A549 (cell line): ENCODE results near the gene GPR176. TPM values are rescaled to one million over a fixed set of nuclear protein-coding genes. Genes with fewer than 3 reads are reported as not detected.

Experiments
- ATAC-seq, 2 experiments: fragments of 200-7000 bp in 1 of 2; fragments of >200 bp in 1 of 2; cut with Nextera tagmentation in 1 of 2; cut with Tn5 transposase in 1 of 2; 3 replicates each; pipeline versions ENCODE4 v1.8.0 to v1.9.1; 2018 to 2020; ENCODE audit warnings: mild to moderate bottlenecking in 1 of 2, moderate library complexity in 1 of 2
- CTCF ChIA-PET: fragments of 300-600 bp; sonication (Branson Sonifier 250); formaldehyde crosslinking; extraction: SDS; loops from one replicate; lab custom pipeline; 2021; ENCODE audit warnings: antibody characterized with exemption, inconsistent platforms; lab: Yijun Ruan, JAX
- POLR2A ChIA-PET: fragments of 350-600 bp; formaldehyde crosslinking; extraction: SDS; loops from one replicate; lab custom pipeline; 2021; ENCODE audit warnings: antibody characterized with exemption, inconsistent platforms; lab: Yijun Ruan, JAX
- DNase-seq, 2 experiments: peaks; one replicate each; pipeline versions ENCODE4 v3.0.0 to v3.0.0-alpha.2; 2011 to 2016; ENCODE audit warnings: low read depth in 1 of 2, low spot score in 1 of 2
- FAIRE-seq: peaks from 2 replicates; lab custom pipeline; 2011; peaks lifted over from hg19 to GRCh38; lab: Jason Lieb, UNC
- H3K27ac ChIP-seq, 2 experiments: fragments of >200 bp; sonication (Bioruptor Twin); formaldehyde crosslinking; 3 replicates each; pipeline ENCODE4 v1.5.1; 2016 to 2017
- H3K4me1 ChIP-seq: fragments of >200 bp; sonication (Bioruptor Twin); formaldehyde crosslinking; 3 replicates; pipeline ENCODE4 v1.6.1; 2016
- H3K4me2 ChIP-seq: fragments of >200 bp; sonication (Bioruptor Twin); formaldehyde crosslinking; 3 replicates; pipeline ENCODE4 v1.6.1; 2016
- H3K4me3 ChIP-seq: fragments of >200 bp; sonication (Bioruptor Twin); formaldehyde crosslinking; 3 replicates; pipeline ENCODE4 v1.5.1; 2016
- H3K9me3 ChIP-seq: fragments of >200 bp; sonication (Bioruptor Twin); formaldehyde crosslinking; 3 replicates; pipeline ENCODE4 v1.6.1; 2016
- ATOH8 ChIP-seq: fragments of 250-450 bp; sonication (Bioruptor Pico); IDR thresholded peaks from 2 replicates; pipeline ENCODE4 v1.5.0; 2020; ENCODE audit warnings: low read depth, mild to moderate bottlenecking, moderate library complexity
- PBX3 ChIP-seq: IDR thresholded peaks from 2 replicates; pipeline ENCODE4 v1.6.1; 2012
- polyA plus RNA-seq, 4 experiments: library from polyadenylated mRNA; depleted of rRNA in 3 of 4; stranded (reverse); fragments of >200 nt; fragmentation: RNase III in 1 of 4; extraction: RNeasy Plus Mini Kit Qiagen cat#74134 plus additional on column Dnase treatment in 1 of 4; gene quantifications; 2 replicates in 3 of 4; 3 replicates in 1 of 4; pipeline ENCODE4 v1.2.3, GENCODE V29; 2011 to 2017
- small RNA-seq, 6 experiments: library from RNA; depleted of rRNA; stranded (forward); fragments of <200 nt; gene quantifications; one replicate each; pipeline ENCODE3, GENCODE V24; 2012
- TF ChIP-seq, protein P1 (sequence below): fragments of 150-350 bp; IDR thresholded peaks from 2 replicates; pipeline ENCODE4 v1.6.1; 2014; ENCODE audit warnings: low read depth, mild to moderate bottlenecking, low read length

GPR176 gene
- polyA plus RNA-seq, 2 of the 4 experiments (the other 2 are of a cell fraction): 1.5 to 8.1 TPM

GRCh38 chr15:39752246-39752645, 167.8 kb downstream of the GPR176 start:
- ATAC-seq (no peak), DNase-seq (no peak), FAIRE-seq (no peak)
- POLR2A ChIA-PET: no interaction called here
- CTCF ChIA-PET: no interaction called here
- H3K4me2 ChIP-seq: no peak overlapping the region
- H3K4me1 ChIP-seq: peaks cover 18% of the 10 kb centered on the region
- H3K4me3 ChIP-seq: no peak overlapping the region
- TF ChIP-seq, protein P1, sequence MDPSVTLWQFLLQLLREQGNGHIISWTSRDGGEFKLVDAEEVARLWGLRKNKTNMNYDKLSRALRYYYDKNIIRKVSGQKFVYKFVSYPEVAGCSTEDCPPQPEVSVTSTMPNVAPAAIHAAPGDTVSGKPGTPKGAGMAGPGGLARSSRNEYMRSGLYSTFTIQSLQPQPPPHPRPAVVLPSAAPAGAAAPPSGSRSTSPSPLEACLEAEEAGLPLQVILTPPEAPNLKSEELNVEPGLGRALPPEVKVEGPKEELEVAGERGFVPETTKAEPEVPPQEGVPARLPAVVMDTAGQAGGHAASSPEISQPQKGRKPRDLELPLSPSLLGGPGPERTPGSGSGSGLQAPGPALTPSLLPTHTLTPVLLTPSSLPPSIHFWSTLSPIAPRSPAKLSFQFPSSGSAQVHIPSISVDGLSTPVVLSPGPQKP: no peak
- TF ChIP-seq ATOH8 (CRISPR knock-in tag) (no peak), PBX3 (no peak)
- H3K9me3 ChIP-seq: no peaks in the 10 kb centered on the region; the same call in 2 of the 3 replicates
- no peak overlapping the region for H3K27ac ChIP-seq

Small RNA genes lying within 50 kb of the gene (small RNA-seq; reads per million reads assigned to genes)
- 0 reads per million in 6 experiments for gene RF00019

Other genes starting within 250 kb of the GPR176 start
- gene FSIP1, start 137.4 kb downstream of the GPR176 start, polyA plus RNA-seq (2011; rRNA removed): 0.82 and 0.93 TPM in 2 replicates
- 0.71 to 0.90 TPM (median 0.80 TPM) in 3 replicates for gene FSIP1, start 137.4 kb downstream of the GPR176 start, polyA plus RNA-seq (2017; fragmentation: RNase III; extraction: RNeasy Plus Mini Kit Qiagen cat#74134 plus additional on column Dnase treatment)
- gene EIF2AK4, start 13.8 kb upstream of the GPR176 start, polyA plus RNA-seq (2011; rRNA removed): 38.3 and 38.6 TPM in 2 replicates
- gene EIF2AK4, start 13.8 kb upstream of the GPR176 start, polyA plus RNA-seq (2017; fragmentation: RNase III; extraction: RNeasy Plus Mini Kit Qiagen cat#74134 plus additional on column Dnase treatment): 19.5 to 23.0 TPM (median 22.2 TPM) in 3 replicates
- 216 and 306 TPM in 2 replicates for gene SRP14, start 118.9 kb upstream of the GPR176 start, polyA plus RNA-seq (2011; rRNA removed)
- gene SRP14, start 118.9 kb upstream of the GPR176 start, polyA plus RNA-seq (2017; fragmentation: RNase III; extraction: RNeasy Plus Mini Kit Qiagen cat#74134 plus additional on column Dnase treatment): 343 to 380 TPM (median 374 TPM) in 3 replicates
- gene BMF, start 188.6 kb upstream of the GPR176 start, polyA plus RNA-seq (2011; rRNA removed): 1.4 and 2.1 TPM in 2 replicates
- 0.39 to 1.6 TPM (median 1.3 TPM) in 3 replicates for gene BMF, start 188.6 kb upstream of the GPR176 start, polyA plus RNA-seq (2017; fragmentation: RNase III; extraction: RNeasy Plus Mini Kit Qiagen cat#74134 plus additional on column Dnase treatment)
- gene BUB1B, start 240.8 kb upstream of the GPR176 start, polyA plus RNA-seq (2011; rRNA removed): 37.5 and 42.2 TPM in 2 replicates
- 35.0 to 50.2 TPM (median 42.6 TPM) in 3 replicates for gene BUB1B, start 240.8 kb upstream of the GPR176 start, polyA plus RNA-seq (2017; fragmentation: RNase III; extraction: RNeasy Plus Mini Kit Qiagen cat#74134 plus additional on column Dnase treatment)